ENCODE measurements around the gene CLEC16A.

The CLEC16A gene

GRCh38 chr16:10933865-10934264 is 10.5 kb upstream of the CLEC16A start:
- TF ChIP-seq SPI1 (IDR thresholded peaks at IDR 0.05; ENCODE audit: borderline replicate concordance, low read depth) (no peak), GABPA (IDR thresholded peaks at IDR 0.05; ENCODE audit: low read depth) (no peak), REST (IDR thresholded peaks at IDR 0.05; ENCODE audit: insufficient replicate concordance, low read depth) (no peak), POLR2AphosphoS5 (IDR thresholded peaks at IDR 0.05; ENCODE audit: low read depth) (no peak)
- no peak overlapping the region for H3K4me3 ChIP-seq (replicated peaks; ENCODE audit: insufficient read depth, low read length)
- no peak for DNase-seq (ENCODE audit: low read depth in 1 of 2, low spot score in 1 of 2)
- H3K27ac ChIP-seq (replicated peaks), result no peak overlapping the region
- no peaks in the 10 kb centered on the region for H3K27me3 ChIP-seq (ENCODE audit: insufficient read depth, poor library complexity, severe bottlenecking)

GRCh38 chr16:10934325-10935107 is 9.8 kb upstream of the CLEC16A start:
- no peak for DNase-seq (ENCODE audit: low read depth in 1 of 2, low spot score in 1 of 2)
- Histone ChIP-seq H3K27ac (replicated peaks) (no peak overlapping the region), H3K27me3 (ENCODE audit: insufficient read depth, poor library complexity, severe bottlenecking) (no peaks in the 10 kb centered on the region), H3K4me3 (replicated peaks; ENCODE audit: insufficient read depth, low read length) (no peak overlapping the region)
- TF ChIP-seq GABPA (IDR thresholded peaks at IDR 0.05; ENCODE audit: low read depth), result no peak
- no peak for TF ChIP-seq SPI1 (IDR thresholded peaks at IDR 0.05; ENCODE audit: borderline replicate concordance, low read depth)

- Histone ChIP-seq H3K27me3 (ENCODE audit: insufficient read depth, poor library complexity, severe bottlenecking) (no peaks in the 10 kb centered on the region), H3K4me3 (replicated peaks; ENCODE audit: insufficient read depth, low read length) (no peak overlapping the region), H3K27ac (replicated peaks) (no peak overlapping the region)
- no peak for TF ChIP-seq POLR2AphosphoS5 (IDR thresholded peaks at IDR 0.05; ENCODE audit: low read depth)
- no peak for TF ChIP-seq SPI1 (IDR thresholded peaks at IDR 0.05; ENCODE audit: borderline replicate concordance, low read depth)
- no peak for TF ChIP-seq GABPA (IDR thresholded peaks at IDR 0.05; ENCODE audit: low read depth)
- TF ChIP-seq CTCF (IDR thresholded peaks at IDR 0.05; ENCODE audit: insufficient read depth, low read length), result no peak
- TF ChIP-seq REST (IDR thresholded peaks at IDR 0.05; ENCODE audit: insufficient replicate concordance, low read depth), result no peak
- no peak for DNase-seq (ENCODE audit: low read depth in 1 of 2, low spot score in 1 of 2)
Observed at GRCh38 chr16:10935226-10935915, 9.0 kb upstream of the CLEC16A start.

GRCh38 chr16:10936272-10936984 is 7.9 kb upstream of the CLEC16A start:
- TF ChIP-seq POLR2AphosphoS5 (IDR thresholded peaks at IDR 0.05; ENCODE audit: low read depth), result no peak
- TF ChIP-seq SPI1 (IDR thresholded peaks at IDR 0.05; ENCODE audit: borderline replicate concordance, low read depth), result peak; percentile 93
- Histone ChIP-seq H3K27ac (replicated peaks) (no peak overlapping the region), H3K27me3 (ENCODE audit: insufficient read depth, poor library complexity, severe bottlenecking) (no peaks in the 10 kb centered on the region), H3K4me3 (replicated peaks; ENCODE audit: insufficient read depth, low read length) (no peak overlapping the region)
- DNase-seq (ENCODE audit: low read depth in 1 of 2, low spot score in 1 of 2), result peak in 1 of 2 experiments; percentile 28

All from HL-60 (cell line).